ENCODE results near the gene SH2D7. TPM values are rescaled to one million over a fixed set of nuclear protein-coding genes. Genes with fewer than 3 reads are reported as not detected.

SH2D7 gene
- polyA plus RNA-seq, 1 donor from 2014 or later = not detected

DNA sequence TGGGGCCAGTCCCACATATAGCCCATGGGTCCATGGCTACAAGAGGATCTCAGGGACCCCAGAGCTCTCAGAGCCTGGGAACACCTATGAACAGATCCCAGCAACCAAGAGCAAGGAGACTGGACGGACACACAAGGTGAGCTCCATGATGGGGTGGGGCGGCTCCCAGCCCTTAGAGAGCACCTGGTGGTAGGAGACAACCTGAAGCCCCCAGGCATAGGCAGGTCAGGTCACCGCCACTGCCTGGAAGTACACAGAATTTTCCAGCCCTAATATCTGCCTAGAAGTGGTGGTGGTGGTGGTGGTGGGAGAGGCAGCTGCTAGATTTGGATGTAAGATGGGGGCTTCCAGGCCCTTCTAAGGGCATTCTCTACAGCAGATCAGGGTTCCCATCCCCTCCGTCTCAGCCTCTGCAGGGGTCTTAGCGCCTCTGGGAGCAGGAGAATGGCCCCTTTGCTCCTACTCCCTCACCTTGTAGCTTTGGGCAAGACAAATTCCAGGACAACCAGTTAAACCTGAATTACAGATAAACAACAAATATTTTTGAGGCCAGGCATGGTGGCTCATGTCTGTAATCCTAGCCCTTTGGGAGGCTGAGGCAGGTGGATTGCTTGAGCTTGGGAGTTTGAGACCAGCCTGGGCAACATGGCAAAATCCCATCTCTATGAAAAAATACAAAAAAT is 9.2 kb downstream of the SH2D7 start:
- H3K9me3 ChIP-seq (ENCODE audit: low read length) = no peaks in the 10 kb centered on the region
- H3K9me2 ChIP-seq (ENCODE audit: insufficient read depth, low read length) = no peaks in the 10 kb centered on the region
- H3K9ac ChIP-seq (ENCODE audit: low read length) = no peak overlapping the region
- H3F3A ChIP-seq (ENCODE audit: insufficient read depth, low read length, poor library complexity, severe bottlenecking) = no peaks in the 10 kb centered on the region
- TF ChIP-seq, protein P1, sequence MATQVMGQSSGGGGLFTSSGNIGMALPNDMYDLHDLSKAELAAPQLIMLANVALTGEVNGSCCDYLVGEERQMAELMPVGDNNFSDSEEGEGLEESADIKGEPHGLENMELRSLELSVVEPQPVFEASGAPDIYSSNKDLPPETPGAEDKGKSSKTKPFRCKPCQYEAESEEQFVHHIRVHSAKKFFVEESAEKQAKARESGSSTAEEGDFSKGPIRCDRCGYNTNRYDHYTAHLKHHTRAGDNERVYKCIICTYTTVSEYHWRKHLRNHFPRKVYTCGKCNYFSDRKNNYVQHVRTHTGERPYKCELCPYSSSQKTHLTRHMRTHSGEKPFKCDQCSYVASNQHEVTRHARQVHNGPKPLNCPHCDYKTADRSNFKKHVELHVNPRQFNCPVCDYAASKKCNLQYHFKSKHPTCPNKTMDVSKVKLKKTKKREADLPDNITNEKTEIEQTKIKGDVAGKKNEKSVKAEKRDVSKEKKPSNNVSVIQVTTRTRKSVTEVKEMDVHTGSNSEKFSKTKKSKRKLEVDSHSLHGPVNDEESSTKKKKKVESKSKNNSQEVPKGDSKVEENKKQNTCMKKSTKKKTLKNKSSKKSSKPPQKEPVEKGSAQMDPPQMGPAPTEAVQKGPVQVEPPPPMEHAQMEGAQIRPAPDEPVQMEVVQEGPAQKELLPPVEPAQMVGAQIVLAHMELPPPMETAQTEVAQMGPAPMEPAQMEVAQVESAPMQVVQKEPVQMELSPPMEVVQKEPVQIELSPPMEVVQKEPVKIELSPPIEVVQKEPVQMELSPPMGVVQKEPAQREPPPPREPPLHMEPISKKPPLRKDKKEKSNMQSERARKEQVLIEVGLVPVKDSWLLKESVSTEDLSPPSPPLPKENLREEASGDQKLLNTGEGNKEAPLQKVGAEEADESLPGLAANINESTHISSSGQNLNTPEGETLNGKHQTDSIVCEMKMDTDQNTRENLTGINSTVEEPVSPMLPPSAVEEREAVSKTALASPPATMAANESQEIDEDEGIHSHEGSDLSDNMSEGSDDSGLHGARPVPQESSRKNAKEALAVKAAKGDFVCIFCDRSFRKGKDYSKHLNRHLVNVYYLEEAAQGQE (IDR thresholded peaks at IDR 0.05; ENCODE audit: borderline replicate concordance) = no peak
- TF ChIP-seq RAD21 (conservative IDR thresholded peaks at IDR 0.05) (no peak), EZH2 (IDR thresholded peaks at IDR 0.05; ENCODE audit: borderline replicate concordance, insufficient read depth, low read length, poor library complexity, severe bottlenecking) (no peak), EP300 (conservative IDR thresholded peaks at IDR 0.05; ENCODE audit: poor library complexity, severe bottlenecking) (no peak), SMC3 (conservative IDR thresholded peaks at IDR 0.05; ENCODE audit: poor library complexity) (no peak), MXI1 (conservative IDR thresholded peaks at IDR 0.05; ENCODE audit: poor library complexity, severe bottlenecking) (no peak), POLR2AphosphoS5 (IDR thresholded peaks at IDR 0.05) (no peak), TAF1 (IDR thresholded peaks at IDR 0.05; ENCODE audit: low read depth) (no peak)
- TF ChIP-seq, protein P2, sequence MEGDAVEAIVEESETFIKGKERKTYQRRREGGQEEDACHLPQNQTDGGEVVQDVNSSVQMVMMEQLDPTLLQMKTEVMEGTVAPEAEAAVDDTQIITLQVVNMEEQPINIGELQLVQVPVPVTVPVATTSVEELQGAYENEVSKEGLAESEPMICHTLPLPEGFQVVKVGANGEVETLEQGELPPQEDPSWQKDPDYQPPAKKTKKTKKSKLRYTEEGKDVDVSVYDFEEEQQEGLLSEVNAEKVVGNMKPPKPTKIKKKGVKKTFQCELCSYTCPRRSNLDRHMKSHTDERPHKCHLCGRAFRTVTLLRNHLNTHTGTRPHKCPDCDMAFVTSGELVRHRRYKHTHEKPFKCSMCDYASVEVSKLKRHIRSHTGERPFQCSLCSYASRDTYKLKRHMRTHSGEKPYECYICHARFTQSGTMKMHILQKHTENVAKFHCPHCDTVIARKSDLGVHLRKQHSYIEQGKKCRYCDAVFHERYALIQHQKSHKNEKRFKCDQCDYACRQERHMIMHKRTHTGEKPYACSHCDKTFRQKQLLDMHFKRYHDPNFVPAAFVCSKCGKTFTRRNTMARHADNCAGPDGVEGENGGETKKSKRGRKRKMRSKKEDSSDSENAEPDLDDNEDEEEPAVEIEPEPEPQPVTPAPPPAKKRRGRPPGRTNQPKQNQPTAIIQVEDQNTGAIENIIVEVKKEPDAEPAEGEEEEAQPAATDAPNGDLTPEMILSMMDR (IDR thresholded peaks at IDR 0.05; ENCODE audit: poor library complexity, severe bottlenecking) = no peak
- H3K27ac ChIP-seq (ENCODE audit: low read length) = no peak overlapping the region
- no peak overlapping the region for H3K4me3 ChIP-seq (ENCODE audit: low read length)
- no peaks in the 10 kb centered on the region for H3K36me3 ChIP-seq (ENCODE audit: insufficient read depth, low read length)
- H2AFZ ChIP-seq (ENCODE audit: low read depth, low read length) = no peak overlapping the region
- H3K27me3 ChIP-seq (ENCODE audit: insufficient read depth, low read depth, low read length) = no peaks in the 10 kb centered on the region
- no peak overlapping the region for H3K4me2 ChIP-seq (ENCODE audit: low read length)
- H3K79me2 ChIP-seq (replicated peaks; ENCODE audit: insufficient read depth, low read length) = no peaks in the 10 kb centered on the region
- no peaks in the 10 kb centered on the region for H4K20me1 ChIP-seq (ENCODE audit: insufficient read depth)

- Histone ChIP-seq H4K20me1 (ENCODE audit: insufficient read depth) (no peaks in the 10 kb centered on the region), H2AFZ (ENCODE audit: low read depth, low read length) (no peak overlapping the region), H3K4me3 (ENCODE audit: low read length) (no peak overlapping the region), H3K9ac (ENCODE audit: low read length) (no peak overlapping the region), H3K27me3 (ENCODE audit: insufficient read depth, low read depth, low read length) (no peaks in the 10 kb centered on the region), H3F3A (ENCODE audit: insufficient read depth, low read length, poor library complexity, severe bottlenecking) (no peaks in the 10 kb centered on the region), H3K4me2 (ENCODE audit: low read length) (no peak overlapping the region), H3K36me3 (ENCODE audit: insufficient read depth, low read length) (no peaks in the 10 kb centered on the region), H3K9me3 (ENCODE audit: low read length) (no peaks in the 10 kb centered on the region), H3K27ac (ENCODE audit: low read length) (no peak overlapping the region), H3K79me2 (replicated peaks; ENCODE audit: insufficient read depth, low read length) (no peaks in the 10 kb centered on the region), H3K9me2 (ENCODE audit: insufficient read depth, low read length) (no peaks in the 10 kb centered on the region)
- TF ChIP-seq, protein P1 (IDR thresholded peaks at IDR 0.05; ENCODE audit: borderline replicate concordance) = no peak
- TF ChIP-seq RAD21 (conservative IDR thresholded peaks at IDR 0.05) (no peak), TAF1 (IDR thresholded peaks at IDR 0.05; ENCODE audit: low read depth) (no peak)
- TF ChIP-seq, protein P2 (IDR thresholded peaks at IDR 0.05; ENCODE audit: poor library complexity, severe bottlenecking) = no peak
Observed at GRCh38 chr15:78102211-78102610, 9.8 kb downstream of the SH2D7 start.

Data from neural cell (in vitro differentiated cells).